Skeletal muscle satellite cell (primary cell): ENCODE results near the gene TFF1. TPM values are rescaled to one million over a fixed set of nuclear protein-coding genes. Genes with fewer than 3 reads are reported as not detected.
"Not testable (repeated sequence)": the region's sequence is repeated elsewhere in the genome, so short reads cannot be mapped to it uniquely, and the experiment has no call there.

ENCODE experiments used
- H3K27me3 ChIP-seq: 2 replicates; pipeline ENCODE4 v1.7.0; 2013; ENCODE audit warnings: low read length; ENCODE audit not compliant: control insufficient read depth, insufficient read depth
- H3K36me3 ChIP-seq: 2 replicates; pipeline ENCODE4 v1.7.0; 2013; ENCODE audit warnings: mild to moderate bottlenecking, control low read depth, low read length; ENCODE audit not compliant: insufficient read depth
- H3K4me1 ChIP-seq: 2 replicates; pipeline ENCODE4 v1.7.0; 2013; ENCODE audit warnings: low read length; ENCODE audit not compliant: control insufficient read depth, insufficient read depth
- H3K4me2 ChIP-seq: 2 replicates; pipeline ENCODE4 v1.7.0; 2013; ENCODE audit warnings: mild to moderate bottlenecking, low read length
- H3K4me3 ChIP-seq: 2 replicates; pipeline ENCODE4 v1.7.0; 2013; ENCODE audit warnings: low read length
- H3K9ac ChIP-seq: 2 replicates; pipeline ENCODE4 v1.7.0; 2013; ENCODE audit warnings: mild to moderate bottlenecking, low read depth, low read length, moderate library complexity
- H3K9me3 ChIP-seq: replicated peaks from 2 replicates; pipeline ENCODE4 v1.7.0; 2013; ENCODE audit warnings: mild to moderate bottlenecking, control low read depth, low read length
- total RNA-seq: library from RNA; depleted of rRNA; stranded (reverse); fragments of >200 nt; gene quantifications from 2 replicates; pipeline ENCODE4 v1.2.3, GENCODE V29; 2012; rRNA removed

The TFF1 gene
- total RNA-seq, result 0.66 TPM in 1 of 2 replicates, not detected in the other

DNA sequence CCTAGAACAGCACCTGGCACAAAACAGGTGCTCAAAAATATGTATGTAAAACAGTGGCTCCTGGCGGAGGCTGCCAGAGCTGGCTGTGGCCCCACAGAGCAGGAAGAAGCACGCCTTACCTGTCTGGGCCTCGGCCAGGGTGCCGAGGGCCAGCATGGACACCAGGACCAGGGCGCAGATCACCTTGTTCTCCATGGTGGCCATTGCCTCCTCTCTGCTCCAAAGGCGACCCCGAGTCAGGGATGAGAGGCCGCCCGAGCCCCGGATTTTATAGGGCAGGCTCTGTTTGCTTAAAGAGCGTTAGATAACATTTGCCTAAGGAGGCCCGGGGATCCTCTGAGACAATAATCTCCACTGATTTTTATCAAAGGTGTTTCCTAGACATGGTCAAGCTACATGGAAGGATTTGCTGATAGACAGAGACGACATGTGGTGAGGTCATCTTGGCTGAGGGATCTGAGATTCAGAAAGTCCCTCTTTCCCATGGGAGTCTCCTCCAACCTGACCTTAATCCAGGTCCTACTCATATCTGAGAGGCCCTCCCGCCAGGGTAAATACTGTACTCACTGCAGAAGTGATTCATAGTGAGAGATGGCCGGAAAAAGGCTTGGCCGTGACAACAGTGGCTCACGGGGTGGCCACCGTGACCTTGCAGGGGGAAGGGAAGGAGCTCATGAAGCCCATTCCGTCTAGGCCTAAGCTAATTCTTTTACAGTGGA, at the start of gene TFF1:
Gene TFF1 (minus strand): TSS at position 244 of the 719 bp plus-strand sequence. CDS start 40 bp downstream, at position 204.
- Histone ChIP-seq H3K9me3 (no peaks in the 10 kb centered on the region), H3K27me3 (peaks cover 2% of the 10 kb centered on the region), H3K9ac (no peak within 1 kb of the TSS), H3K4me2 (no peak within 1 kb of the TSS), H3K4me3 (no peak within 1 kb of the TSS), H3K4me1 (no peaks in the 10 kb centered on the region), H3K36me3 (no peaks in the 10 kb centered on the region)

GRCh38 chr21:42414928-42415769, 48.8 kb upstream of the TFF1 start:
- H3K9me3 ChIP-seq, result no peaks in the 10 kb centered on the region
- peaks cover 4% of the 10 kb centered on the region for H3K27me3 ChIP-seq
- no peaks in the 10 kb centered on the region for H3K36me3 ChIP-seq
- H3K4me2 ChIP-seq, result no peak overlapping the region
- no peak overlapping the region for H3K9ac ChIP-seq
- H3K4me3 ChIP-seq, result no peak overlapping the region
- no peaks in the 10 kb centered on the region for H3K4me1 ChIP-seq

- H3K9ac ChIP-seq, result no peak overlapping the region
- H3K4me3 ChIP-seq, result no peak overlapping the region
- H3K4me2 ChIP-seq, result no peak overlapping the region
- H3K4me1 ChIP-seq, result no peaks in the 10 kb centered on the region
- no peaks in the 10 kb centered on the region for H3K36me3 ChIP-seq
- H3K9me3 ChIP-seq, result no peaks in the 10 kb centered on the region
- peaks cover 4% of the 10 kb centered on the region for H3K27me3 ChIP-seq
Observed at GRCh38 chr21:42414553-42414927, 48.2 kb upstream of the TFF1 start.

GRCh38 chr21:42414066-42414465, 47.7 kb upstream of the TFF1 start:
- peaks cover 6% of the 10 kb centered on the region for H3K27me3 ChIP-seq
- no peaks in the 10 kb centered on the region for H3K9me3 ChIP-seq
- no peak overlapping the region for H3K4me3 ChIP-seq
- no peak overlapping the region for H3K9ac ChIP-seq
- H3K36me3 ChIP-seq, result no peaks in the 10 kb centered on the region
- H3K4me1 ChIP-seq, result no peaks in the 10 kb centered on the region
- no peak overlapping the region for H3K4me2 ChIP-seq

DNA sequence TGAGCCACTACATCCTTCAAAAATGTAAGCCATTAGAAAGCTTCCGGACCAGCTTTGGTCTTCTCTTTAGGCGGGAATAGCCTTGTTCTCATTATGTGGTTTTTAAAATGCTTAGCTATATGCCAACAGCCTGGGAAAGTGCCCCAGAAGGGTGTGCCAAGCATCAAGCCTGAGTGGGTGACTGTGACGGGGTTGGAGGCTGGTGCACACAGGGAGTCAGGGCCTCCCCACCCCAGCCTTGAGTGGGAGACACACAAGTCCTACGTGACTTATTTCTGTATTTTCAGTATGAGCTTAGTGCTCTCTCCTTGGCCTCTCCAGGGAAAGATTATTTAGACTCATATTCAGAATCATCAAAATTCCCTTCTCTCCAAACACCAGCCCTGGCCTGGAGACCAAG, 47.2 kb upstream of the TFF1 start:
- no peak overlapping the region for H3K4me3 ChIP-seq

DNA sequence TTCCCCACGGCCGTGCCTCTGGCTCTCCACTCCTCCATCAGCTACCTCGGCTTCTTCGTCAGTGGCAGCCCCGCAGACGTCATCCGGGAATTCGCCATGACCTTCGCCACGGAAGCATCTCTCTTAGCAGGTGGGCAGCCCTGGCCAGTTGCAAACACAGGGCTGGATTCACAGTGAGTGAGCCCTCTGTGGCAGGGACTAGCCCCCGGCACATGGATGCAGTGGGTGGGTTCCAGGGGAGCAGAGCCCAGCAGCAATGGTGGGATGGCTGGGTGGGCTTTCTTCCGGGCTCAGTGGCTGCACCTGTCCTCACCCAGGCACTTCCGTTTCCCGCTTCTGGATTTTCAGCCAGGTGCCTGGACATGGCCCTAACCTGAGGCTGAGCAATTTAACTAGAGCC, 46.8 kb upstream of the TFF1 start:
- Histone ChIP-seq H3K9ac (no peak overlapping the region), H3K4me1 (no peaks in the 10 kb centered on the region), H3K4me2 (no peak overlapping the region), H3K4me3 (no peak overlapping the region), H3K27me3 (peaks cover 7% of the 10 kb centered on the region), H3K9me3 (no peaks in the 10 kb centered on the region), H3K36me3 (no peaks in the 10 kb centered on the region)

More for the DNA sequence above, 47.2 kb upstream of the TFF1 start:
- Histone ChIP-seq H3K9me3 (no peaks in the 10 kb centered on the region), H3K36me3 (no peaks in the 10 kb centered on the region), H3K9ac (no peak overlapping the region), H3K27me3 (peaks cover 7% of the 10 kb centered on the region), H3K4me1 (no peaks in the 10 kb centered on the region), H3K4me2 (no peak overlapping the region)

DNA sequence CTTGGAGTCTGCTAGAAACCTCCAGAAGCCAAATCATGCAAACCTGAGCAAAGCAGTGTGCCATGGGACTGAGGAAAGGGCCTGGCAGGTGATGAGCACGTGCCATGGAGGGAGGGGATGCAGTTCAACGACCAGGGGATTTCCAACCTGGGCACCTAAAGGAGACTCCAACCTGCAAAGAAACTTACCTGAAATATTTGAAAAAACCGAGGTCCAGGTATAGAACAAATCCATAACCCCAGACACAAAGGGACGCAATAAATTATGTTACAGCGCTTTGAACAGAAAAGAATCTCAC, 46.2 kb upstream of the TFF1 start:
- Histone ChIP-seq H3K4me3 (no peak overlapping the region), H3K27me3 (peaks cover 7% of the 10 kb centered on the region), H3K36me3 (no peaks in the 10 kb centered on the region), H3K9ac (no peak overlapping the region), H3K4me1 (no peaks in the 10 kb centered on the region), H3K9me3 (no peaks in the 10 kb centered on the region), H3K4me2 (no peak overlapping the region)

GRCh38 chr21:42411891-42412635, 45.7 kb upstream of the TFF1 start:
- Histone ChIP-seq H3K4me3 (no peak overlapping the region), H3K27me3 (peaks cover 9% of the 10 kb centered on the region), H3K4me1 (no peaks in the 10 kb centered on the region), H3K36me3 (no peaks in the 10 kb centered on the region), H3K4me2 (no peak overlapping the region), H3K9me3 (no peaks in the 10 kb centered on the region), H3K9ac (no peak overlapping the region)

DNA sequence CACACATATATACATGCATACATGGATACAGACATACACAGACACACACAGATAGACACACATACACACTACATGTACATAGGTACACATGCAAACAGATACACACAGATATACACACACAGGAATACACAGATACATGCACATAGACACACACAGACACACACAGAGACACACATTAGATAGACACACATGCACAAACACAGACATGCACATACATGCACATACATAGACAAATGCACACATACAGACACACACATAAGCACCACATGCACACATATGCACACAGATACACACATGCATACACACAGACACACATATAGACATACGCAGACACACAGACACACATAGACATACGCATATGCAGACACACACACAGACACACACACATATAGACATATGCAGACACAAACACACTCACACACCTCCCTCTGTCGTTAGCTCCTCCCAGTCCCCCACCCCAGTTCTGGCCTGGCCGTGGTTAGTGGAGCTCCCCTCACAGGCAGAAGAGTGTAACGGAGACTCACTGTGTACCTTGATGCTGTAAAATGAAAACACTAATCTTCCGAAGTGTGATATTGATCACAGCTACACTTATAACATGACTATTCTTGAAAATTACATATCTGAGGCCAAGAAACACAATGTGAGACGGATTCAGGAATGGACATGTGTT, 45.0 kb upstream of the TFF1 start:
- Histone ChIP-seq H3K4me1 (no peaks in the 10 kb centered on the region), H3K9ac (no peak overlapping the region), H3K36me3 (no peaks in the 10 kb centered on the region), H3K27me3 (peaks cover 9% of the 10 kb centered on the region), H3K4me2 (no peak overlapping the region), H3K4me3 (no peak overlapping the region), H3K9me3 (no peaks in the 10 kb centered on the region)

- Histone ChIP-seq H3K9me3 (no peaks in the 10 kb centered on the region), H3K4me1 (no peaks in the 10 kb centered on the region), H3K27me3 (peaks cover 5% of the 10 kb centered on the region), H3K4me3 (no peak overlapping the region), H3K4me2 (no peak overlapping the region), H3K36me3 (no peaks in the 10 kb centered on the region), H3K9ac (no peak overlapping the region)
Observed at GRCh38 chr21:42409366-42409765, 43.0 kb upstream of the TFF1 start.

DNA sequence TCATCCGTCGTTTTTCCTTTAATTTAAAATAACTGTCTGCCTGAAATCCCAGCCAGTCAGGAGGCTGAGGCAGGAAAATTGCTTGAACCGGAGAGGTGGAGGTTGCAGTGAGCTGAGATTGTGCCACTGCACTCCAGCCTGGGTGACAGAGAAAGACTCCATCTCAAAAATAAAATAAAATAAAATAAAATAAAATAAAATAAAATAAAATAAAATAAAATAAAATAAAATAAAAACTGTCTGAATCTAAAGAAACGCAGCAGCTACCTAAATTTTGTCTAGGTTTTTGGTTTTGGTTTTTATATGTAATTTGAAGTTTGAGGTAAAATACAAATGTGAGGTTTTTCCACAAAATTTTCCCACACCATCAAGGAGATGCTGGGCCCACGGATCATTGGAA, 42.4 kb upstream of the TFF1 start:
- not testable (repeated sequence) for H3K9ac ChIP-seq, H3K27me3 ChIP-seq, H3K4me2 ChIP-seq, H3K36me3 ChIP-seq, H3K9me3 ChIP-seq, H3K4me3 ChIP-seq, H3K4me1 ChIP-seq
